DND-41 (cell line): ENCODE measurements around the gene NRXN3.

ENCODE experiments used
- ATAC-seq: fragments of 200-7000 bp; cut with Tn5 transposase; 3 replicates; pipeline ENCODE4 v1.9.1; 2021; ENCODE audit warnings: low read depth; ENCODE audit not compliant: insufficient read depth
- DNase-seq: peaks from one replicate; pipeline ENCODE4 v3.0.0-alpha.2; 2020
- H2AFZ ChIP-seq: 2 replicates; pipeline ENCODE4 v1.6.0; 2012; ENCODE audit warnings: low read depth, low read length
- H3K27ac ChIP-seq: 2 replicates; pipeline ENCODE4 v1.5.1; 2012; ENCODE audit warnings: low read length, inconsistent platforms
- H3K27me3 ChIP-seq: fragments of 200-600 bp; sonication (generic); 2 replicates; pipeline ENCODE4 v1.6.0; 2012; ENCODE audit warnings: low read length, mild to moderate bottlenecking, inconsistent platforms; ENCODE audit not compliant: insufficient read depth, poor library complexity
- H3K36me3 ChIP-seq: 2 replicates; pipeline ENCODE4 v1.5.1; 2012; ENCODE audit warnings: low read length, inconsistent platforms; ENCODE audit not compliant: insufficient read depth
- H3K4me1 ChIP-seq: 2 replicates; pipeline ENCODE4 v1.5.1; 2012; ENCODE audit warnings: mild to moderate bottlenecking, low read length; ENCODE audit not compliant: insufficient read depth
- H3K4me2 ChIP-seq: 2 replicates; pipeline ENCODE4 v1.6.0; 2012; ENCODE audit warnings: mild to moderate bottlenecking, moderate library complexity, low read length, inconsistent platforms; ENCODE audit not compliant: insufficient read depth
- H3K4me3 ChIP-seq, 2 experiments: fragments of 200-600 bp in 1 of 2; shearing (Covaris generic) in 1 of 2; 2 replicates each; pipeline ENCODE4 v1.5.1; 2012 to 2016; ENCODE audit warnings: inconsistent platforms in 2 of 2, low read length in 2 of 2, mild to moderate bottlenecking in 2 of 2, low read depth in 1 of 2, moderate library complexity in 1 of 2
- H3K79me2 ChIP-seq: 2 replicates; pipeline ENCODE4 v1.6.0; 2012; ENCODE audit warnings: low read length, inconsistent platforms; ENCODE audit not compliant: insufficient read depth
- H3K9ac ChIP-seq: 2 replicates; pipeline ENCODE4 v1.6.0; 2012; ENCODE audit warnings: low read depth, mild to moderate bottlenecking, inconsistent platforms, low read length, moderate library complexity
- H3K9me3 ChIP-seq: 2 replicates; pipeline ENCODE4 v1.5.1; 2012; ENCODE audit warnings: low read length, moderate library complexity, mild to moderate bottlenecking, inconsistent platforms; ENCODE audit not compliant: insufficient read depth, severe bottlenecking
- H4K20me1 ChIP-seq: 2 replicates; pipeline ENCODE4 v1.6.0; 2012; ENCODE audit warnings: low read length; ENCODE audit not compliant: insufficient read depth
- EZH2 ChIP-seq: IDR thresholded peaks from 3 replicates; pipeline ENCODE4 v1.6.1; 2012; ENCODE audit warnings: borderline replicate concordance, low read depth, mild to moderate bottlenecking, moderate library complexity, low read length, inconsistent platforms; ENCODE audit not compliant: severe bottlenecking
- TF ChIP-seq, protein P1 (sequence below): IDR thresholded peaks from 2 replicates; pipeline ENCODE4 v1.5.1; 2012; ENCODE audit warnings: borderline replicate concordance, low read length, moderate library complexity, mild to moderate bottlenecking; ENCODE audit not compliant: poor library complexity, severe bottlenecking; ENCODE audit errors: extremely low read depth

Gene NRXN3

DNA sequence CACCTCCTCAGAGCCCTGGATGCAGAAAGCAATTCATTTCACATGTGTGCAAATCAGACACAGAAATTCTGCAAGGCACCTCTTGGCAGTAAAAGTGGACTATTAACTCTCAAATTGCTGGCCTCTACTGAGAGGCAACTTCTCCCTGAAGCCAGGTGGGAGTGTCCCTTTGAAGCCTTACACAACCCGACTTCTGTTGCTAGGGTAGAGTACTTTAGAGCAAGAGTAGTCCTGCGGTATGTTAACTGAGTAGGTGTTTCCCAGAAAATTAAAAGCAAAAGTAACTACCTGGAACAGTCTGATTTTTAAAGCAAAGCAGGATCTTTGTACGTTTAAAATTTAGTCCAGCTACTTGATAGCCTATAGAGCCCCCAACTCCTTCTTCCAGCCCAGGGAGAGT is 1557.7 kb downstream of the NRXN3 start:
- Histone ChIP-seq H3K4me3 (no peak overlapping the region), H3K9me3 (no peaks in the 10 kb centered on the region), H3K79me2 (no peaks in the 10 kb centered on the region), H3K4me2 (no peak overlapping the region), H2AFZ (no peak overlapping the region), H4K20me1 (no peaks in the 10 kb centered on the region), H3K4me1 (peaks cover 65% of the 10 kb centered on the region), H3K36me3 (no peaks in the 10 kb centered on the region), H3K9ac (no peak overlapping the region), H3K27me3 (no peaks in the 10 kb centered on the region), H3K27ac (no peak overlapping the region)
- TF ChIP-seq EZH2: no peak
- TF ChIP-seq, protein P1, sequence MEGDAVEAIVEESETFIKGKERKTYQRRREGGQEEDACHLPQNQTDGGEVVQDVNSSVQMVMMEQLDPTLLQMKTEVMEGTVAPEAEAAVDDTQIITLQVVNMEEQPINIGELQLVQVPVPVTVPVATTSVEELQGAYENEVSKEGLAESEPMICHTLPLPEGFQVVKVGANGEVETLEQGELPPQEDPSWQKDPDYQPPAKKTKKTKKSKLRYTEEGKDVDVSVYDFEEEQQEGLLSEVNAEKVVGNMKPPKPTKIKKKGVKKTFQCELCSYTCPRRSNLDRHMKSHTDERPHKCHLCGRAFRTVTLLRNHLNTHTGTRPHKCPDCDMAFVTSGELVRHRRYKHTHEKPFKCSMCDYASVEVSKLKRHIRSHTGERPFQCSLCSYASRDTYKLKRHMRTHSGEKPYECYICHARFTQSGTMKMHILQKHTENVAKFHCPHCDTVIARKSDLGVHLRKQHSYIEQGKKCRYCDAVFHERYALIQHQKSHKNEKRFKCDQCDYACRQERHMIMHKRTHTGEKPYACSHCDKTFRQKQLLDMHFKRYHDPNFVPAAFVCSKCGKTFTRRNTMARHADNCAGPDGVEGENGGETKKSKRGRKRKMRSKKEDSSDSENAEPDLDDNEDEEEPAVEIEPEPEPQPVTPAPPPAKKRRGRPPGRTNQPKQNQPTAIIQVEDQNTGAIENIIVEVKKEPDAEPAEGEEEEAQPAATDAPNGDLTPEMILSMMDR: no peak
- ATAC-seq (0 out of 3 replicates have a peak, but pooled peaks have one; percentile 2), DNase-seq (no peak)

DNA sequence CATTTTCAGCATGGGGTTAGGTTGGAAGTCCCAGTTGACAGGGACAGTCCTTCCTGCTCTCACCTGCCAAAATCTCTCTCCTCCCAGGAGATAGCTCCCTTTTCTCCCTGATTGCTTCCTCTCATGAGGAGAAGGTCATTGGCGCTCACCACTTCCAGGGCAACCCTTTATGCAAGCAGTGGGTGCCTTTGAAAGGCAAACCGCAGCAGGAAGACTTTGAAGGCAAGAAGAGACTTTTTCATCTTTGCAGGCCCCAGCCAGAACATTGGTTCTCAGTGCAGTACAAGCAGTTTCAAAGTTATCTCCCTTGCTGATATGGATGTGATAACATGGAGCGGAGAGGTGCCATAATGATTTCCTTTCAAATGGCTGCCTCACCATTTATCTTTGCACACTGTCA is 1558.2 kb downstream of the NRXN3 start:
- Histone ChIP-seq H4K20me1 (no peaks in the 10 kb centered on the region), H3K4me1 (peaks cover 65% of the 10 kb centered on the region), H3K4me3 (no peak overlapping the region), H3K9ac (no peak overlapping the region), H2AFZ (no peak overlapping the region), H3K79me2 (no peaks in the 10 kb centered on the region), H3K27ac (no peak overlapping the region), H3K27me3 (no peaks in the 10 kb centered on the region), H3K4me2 (peak overlapping the region; percentile 30; the same call in 1 of the 2 replicates), H3K9me3 (no peaks in the 10 kb centered on the region), H3K36me3 (no peaks in the 10 kb centered on the region)
- ATAC-seq (peak; percentile 88), DNase-seq (peak; percentile 80)
- TF ChIP-seq, protein P1: no peak
- no peak for TF ChIP-seq EZH2

DNA sequence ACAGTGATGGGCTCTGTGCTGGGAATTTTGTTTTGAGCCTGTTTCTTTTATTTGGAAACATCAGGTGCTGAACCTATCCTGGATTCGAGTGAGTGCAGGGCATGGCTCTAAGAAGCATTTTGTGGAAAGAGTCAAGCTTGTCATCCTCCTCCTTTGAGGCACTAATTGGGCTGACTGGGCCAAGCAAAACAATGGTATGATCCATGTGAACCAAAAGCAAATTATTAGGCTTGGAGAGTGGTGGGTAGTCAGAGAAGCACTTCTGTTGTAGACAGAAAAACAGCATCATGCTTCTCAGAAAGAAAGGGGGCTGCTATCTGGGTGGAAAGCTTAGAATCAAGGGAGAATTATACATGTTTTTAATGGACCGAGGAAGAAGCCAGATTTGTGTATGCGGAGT is 1559.6 kb downstream of the NRXN3 start:
- H3K79me2 ChIP-seq: no peaks in the 10 kb centered on the region
- no peak overlapping the region for H3K4me3 ChIP-seq
- H3K27ac ChIP-seq: no peak overlapping the region
- no peaks in the 10 kb centered on the region for H4K20me1 ChIP-seq
- no peak overlapping the region for H3K9ac ChIP-seq
- peaks cover 60% of the 10 kb centered on the region for H3K4me1 ChIP-seq
- H2AFZ ChIP-seq: no peak overlapping the region
- no peak for DNase-seq
- H3K36me3 ChIP-seq: no peaks in the 10 kb centered on the region
- no peak overlapping the region for H3K4me2 ChIP-seq
- H3K9me3 ChIP-seq: no peaks in the 10 kb centered on the region
- no peak for ATAC-seq
- TF ChIP-seq EZH2: no peak
- TF ChIP-seq, protein P1: no peak
- no peaks in the 10 kb centered on the region for H3K27me3 ChIP-seq

DNA sequence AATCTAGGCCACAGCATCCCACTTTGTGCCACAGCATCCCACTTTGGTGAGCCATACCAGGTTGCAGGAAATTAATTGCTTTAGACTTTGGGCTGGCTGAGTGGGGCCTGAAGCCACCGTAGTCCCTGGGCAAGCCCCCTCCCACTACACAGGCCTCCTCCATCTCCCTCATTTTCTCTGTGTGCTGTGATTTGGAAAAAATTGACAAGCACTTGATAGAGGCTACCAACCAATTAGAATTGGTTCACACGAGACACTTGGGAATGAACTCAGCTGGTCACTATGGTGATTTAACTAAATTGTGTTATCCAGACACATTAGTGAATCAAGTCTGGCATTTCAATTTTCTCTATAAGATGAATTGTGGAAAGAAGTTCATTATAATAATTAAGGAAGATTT is 1560.0 kb downstream of the NRXN3 start:
- no peak overlapping the region for H2AFZ ChIP-seq
- H3K36me3 ChIP-seq: no peaks in the 10 kb centered on the region
- H3K4me3 ChIP-seq: no peak overlapping the region
- H3K4me2 ChIP-seq: no peak overlapping the region
- no peak overlapping the region for H3K9ac ChIP-seq
- DNase-seq: no peak
- H3K79me2 ChIP-seq: no peaks in the 10 kb centered on the region
- no peaks in the 10 kb centered on the region for H3K27me3 ChIP-seq
- peaks cover 56% of the 10 kb centered on the region for H3K4me1 ChIP-seq
- H4K20me1 ChIP-seq: no peaks in the 10 kb centered on the region
- TF ChIP-seq, protein P1: no peak
- TF ChIP-seq EZH2: no peak
- H3K9me3 ChIP-seq: no peaks in the 10 kb centered on the region
- no peak for ATAC-seq
- no peak overlapping the region for H3K27ac ChIP-seq
